Natural killer cell treated with Interleukin-12 subunit alpha and Interleukin-12 subunit beta and Interleukin-15 and Interleukin-18, amount 100 ng/mL, for 72 hours (primary cell): ENCODE measurements around the gene ERICH3. TPM values are rescaled to one million over a fixed set of nuclear protein-coding genes. Genes with fewer than 3 reads are reported as not detected.
"Not testable (repeated sequence)": the region's sequence is repeated elsewhere in the genome, so short reads cannot be mapped to it uniquely, and the experiment has no call there.

ENCODE experiments used
- ATAC-seq, 2 donors: fragments of 150-1000 bp; cut with Tn5 transposase in 1 of 2; sonication (Bioruptor Pico), chemical (Tn5 transposase) in 1 of 2; 2 replicates each; pipeline ENCODE4 v1.10.0; 2021
- DNase-seq: peaks from one replicate; pipeline ENCODE4 v3.0.0; 2022; ENCODE audit warnings: low spot score
- H3K27ac Mint-ChIP-seq, 2 donors: 1 replicate in 1 of 2; 2 replicates in 1 of 2; pipeline ENCODE4 v1.8.0; 2022; ENCODE audit warnings: mixed read lengths in 2 of 2, mild to moderate bottlenecking in 1 of 2, moderate library complexity in 1 of 2
- H3K27me3 Mint-ChIP-seq, 2 donors: 1 replicate in 1 of 2; 2 replicates in 1 of 2; pipeline ENCODE4 v1.8.0; 2022; ENCODE audit warnings: mixed read lengths in 2 of 2
- H3K36me3 Mint-ChIP-seq: one replicate; pipeline ENCODE4 v1.8.0; 2022; ENCODE audit warnings: mixed read lengths
- H3K4me1 Mint-ChIP-seq, 2 donors: 1 replicate in 1 of 2; 2 replicates in 1 of 2; pipeline ENCODE4 v1.8.0; 2022; ENCODE audit warnings: low read depth in 2 of 2, mixed read lengths in 2 of 2, mild to moderate bottlenecking in 1 of 2
- H3K4me3 Mint-ChIP-seq: one replicate; pipeline ENCODE4 v1.8.0; 2022; ENCODE audit warnings: mixed read lengths
- H3K9me3 Mint-ChIP-seq: 2 replicates; pipeline ENCODE4 v1.8.0; 2022; ENCODE audit warnings: mixed read lengths
- total RNA-seq, 2 donors: library from RNA; stranded (reverse); gene quantifications; one replicate each; pipeline ENCODE4 v1.2.3, GENCODE V29; 2022

The ERICH3 gene
- total RNA-seq, 2 donors from 2014 or later = not detected

DNA sequence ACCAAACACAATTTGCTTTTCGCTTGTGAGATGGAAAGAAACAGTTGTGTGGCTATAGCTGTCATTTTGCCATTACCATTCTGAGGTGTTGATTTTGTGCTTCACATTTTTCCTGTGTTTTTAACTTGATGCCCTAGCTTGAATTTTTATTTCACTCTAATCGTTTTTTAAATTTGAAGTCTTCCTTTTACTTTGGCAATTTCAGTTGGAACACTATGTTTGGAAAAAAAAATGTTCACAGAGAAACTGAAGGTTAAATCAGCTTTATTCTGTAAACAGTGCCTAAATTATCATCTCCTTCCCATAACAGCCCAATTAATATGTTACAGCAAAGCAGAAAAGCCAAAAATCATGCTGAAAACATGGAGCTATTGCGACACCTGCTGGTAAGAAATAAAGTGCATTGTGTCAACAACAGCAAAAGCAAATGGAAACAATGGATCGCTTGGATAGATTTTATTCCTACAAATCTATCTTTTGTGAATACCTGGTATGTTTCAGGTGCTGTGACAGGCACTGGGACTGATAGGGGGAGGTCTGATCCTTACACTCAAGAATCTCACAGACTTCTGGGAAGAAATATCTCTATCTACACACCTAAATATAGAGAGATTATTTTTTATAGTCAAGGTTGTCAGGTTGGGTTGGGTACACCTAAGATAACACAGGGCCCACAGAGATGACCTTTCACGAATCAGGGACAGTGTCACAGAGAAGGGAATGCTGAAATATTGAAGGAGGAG is 16.2 kb upstream of the ERICH3 start:
- no peaks in the 10 kb centered on the region for H3K4me1 Mint-ChIP-seq
- no peak overlapping the region for H3K4me3 Mint-ChIP-seq
- no peak overlapping the region for H3K27ac Mint-ChIP-seq
- no peaks in the 10 kb centered on the region for H3K36me3 Mint-ChIP-seq
- H3K9me3 Mint-ChIP-seq = no peaks in the 10 kb centered on the region
- H3K27me3 Mint-ChIP-seq = no peaks in the 10 kb centered on the region
- ATAC-seq (no peak), DNase-seq (no peak)

DNA sequence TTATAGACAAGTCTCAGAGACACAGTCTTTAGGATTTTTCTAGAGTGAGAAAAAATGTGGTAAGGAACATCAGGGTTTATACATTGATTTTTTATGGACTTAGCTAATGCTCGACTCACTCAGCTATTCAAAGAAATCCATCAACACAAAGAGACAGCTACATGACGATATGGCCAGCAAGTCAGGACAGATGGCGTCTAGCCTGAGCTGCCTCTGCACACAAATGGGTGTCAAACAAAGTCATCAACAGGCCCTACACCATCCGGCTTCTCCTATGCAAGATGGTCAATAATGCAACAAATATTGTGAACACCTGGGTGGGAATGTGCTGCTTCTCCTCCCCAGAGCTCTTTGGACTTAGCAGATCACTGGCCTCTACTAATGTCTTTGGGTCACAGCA is 13.3 kb upstream of the ERICH3 start:
- H3K9me3 Mint-ChIP-seq = no peaks in the 10 kb centered on the region
- ATAC-seq (no peak), DNase-seq (no peak)
- no peaks in the 10 kb centered on the region for H3K27me3 Mint-ChIP-seq
- no peaks in the 10 kb centered on the region for H3K36me3 Mint-ChIP-seq
- H3K27ac Mint-ChIP-seq = no peak overlapping the region
- H3K4me3 Mint-ChIP-seq = no peak overlapping the region
- no peaks in the 10 kb centered on the region for H3K4me1 Mint-ChIP-seq

DNA sequence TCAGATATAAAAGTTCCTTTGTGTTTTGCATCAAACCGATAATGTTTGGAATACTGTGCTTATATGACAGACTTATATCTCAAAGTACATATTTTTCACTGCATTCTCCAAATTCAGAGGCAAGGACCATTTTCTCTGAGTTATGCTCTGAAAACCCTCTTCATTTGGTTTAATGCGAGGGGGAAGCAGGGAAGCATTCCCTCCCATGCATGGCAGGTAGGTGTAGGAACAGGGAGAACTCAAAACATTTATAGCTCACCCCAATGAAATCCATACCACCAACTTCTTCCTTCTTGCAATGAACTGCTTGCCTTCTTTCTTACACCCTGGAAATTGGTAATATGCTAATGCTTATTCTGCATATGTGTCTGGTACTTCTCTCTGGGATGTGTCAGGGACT is 10.7 kb upstream of the ERICH3 start:
- ATAC-seq (no peak), DNase-seq (no peak)
- no peaks in the 10 kb centered on the region for H3K4me1 Mint-ChIP-seq
- no peaks in the 10 kb centered on the region for H3K27me3 Mint-ChIP-seq
- H3K36me3 Mint-ChIP-seq = no peaks in the 10 kb centered on the region
- H3K27ac Mint-ChIP-seq = no peak overlapping the region
- H3K4me3 Mint-ChIP-seq = no peak overlapping the region
- H3K9me3 Mint-ChIP-seq = no peaks in the 10 kb centered on the region

DNA sequence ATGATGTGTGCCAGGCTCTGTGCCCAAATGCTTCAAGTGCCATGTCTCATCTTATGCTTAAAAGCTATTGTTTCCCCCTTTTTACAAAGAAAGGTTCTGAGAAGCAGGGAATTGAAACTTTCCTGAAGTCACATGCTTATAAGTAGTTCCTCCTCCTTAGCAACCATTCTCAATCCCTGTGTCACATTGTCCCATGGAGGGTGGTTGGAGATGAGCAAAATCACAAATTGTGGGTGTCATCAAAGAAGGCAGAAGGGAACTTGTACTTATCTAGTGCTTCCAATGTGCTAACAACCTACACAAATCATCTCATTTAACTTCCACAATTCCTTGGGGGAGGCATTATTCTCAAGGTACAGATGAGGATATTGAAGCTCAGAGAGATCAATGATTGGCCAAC is 10.1 kb upstream of the ERICH3 start:
- Mint-ChIP-seq H3K36me3 (no peaks in the 10 kb centered on the region), H3K27me3 (peaks cover 0 to under 1% of the 10 kb centered on the region in 2 donors), H3K9me3 (no peaks in the 10 kb centered on the region), H3K4me1 (no peaks in the 10 kb centered on the region), H3K4me3 (no peak overlapping the region), H3K27ac (no peak overlapping the region)
- no peak for DNase-seq
- no peak for ATAC-seq

DNA sequence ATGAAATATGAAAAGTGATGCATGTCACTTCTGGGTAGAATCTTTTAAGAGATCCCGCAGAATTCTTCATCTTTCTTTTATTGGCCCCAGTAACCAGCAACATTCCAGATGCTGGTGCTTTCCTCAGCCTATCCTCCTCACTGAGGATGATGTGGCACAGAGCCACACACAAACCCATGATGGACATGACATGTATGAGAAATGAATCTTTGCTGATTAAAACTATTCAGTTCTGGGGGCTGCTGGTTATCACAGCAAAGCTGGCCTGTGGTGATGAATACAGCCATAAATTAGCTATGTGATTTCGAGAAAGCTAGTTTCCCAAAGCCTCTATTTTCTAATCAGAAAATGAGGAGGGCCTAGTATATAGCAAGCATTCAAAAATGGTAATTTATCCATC is 8.3 kb upstream of the ERICH3 start:
- DNase-seq = no peak
- Mint-ChIP-seq H3K27ac (no peak overlapping the region), H3K4me3 (no peak overlapping the region), H3K9me3 (peaks cover 3% of the 10 kb centered on the region), H3K27me3 (peaks cover 3 to 7% of the 10 kb centered on the region in 2 donors), H3K36me3 (no peaks in the 10 kb centered on the region), H3K4me1 (no peaks in the 10 kb centered on the region)
- no peak for ATAC-seq

DNA sequence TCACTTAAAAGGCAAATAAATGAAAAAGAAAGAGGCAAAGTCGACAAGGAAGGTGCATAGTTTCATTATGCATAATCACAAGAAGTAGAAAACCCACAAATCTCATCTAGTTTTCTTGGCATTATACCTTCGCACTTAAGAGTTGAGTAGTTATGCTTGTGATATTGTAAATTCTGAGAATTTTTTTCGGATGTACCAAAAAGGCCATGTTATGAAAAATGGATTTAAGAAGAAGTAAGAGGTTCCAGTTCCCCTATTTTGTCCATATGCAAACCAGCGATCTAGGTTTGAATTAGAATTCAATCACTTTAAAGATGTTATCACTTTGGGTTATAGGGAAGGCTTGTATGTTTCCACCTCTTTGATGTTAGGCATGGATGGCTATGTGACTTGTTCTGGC is 7.9 kb upstream of the ERICH3 start:
- peak in 1 of 2 donors; percentile 69 for ATAC-seq
- H3K4me3 Mint-ChIP-seq = no peak overlapping the region
- H3K4me1 Mint-ChIP-seq = no peaks in the 10 kb centered on the region
- H3K36me3 Mint-ChIP-seq = no peaks in the 10 kb centered on the region
- DNase-seq = no peak
- peaks cover 3% of the 10 kb centered on the region for H3K9me3 Mint-ChIP-seq
- H3K27me3 Mint-ChIP-seq = peaks cover 3 to 7% of the 10 kb centered on the region in 2 donors
- no peak overlapping the region for H3K27ac Mint-ChIP-seq

DNA sequence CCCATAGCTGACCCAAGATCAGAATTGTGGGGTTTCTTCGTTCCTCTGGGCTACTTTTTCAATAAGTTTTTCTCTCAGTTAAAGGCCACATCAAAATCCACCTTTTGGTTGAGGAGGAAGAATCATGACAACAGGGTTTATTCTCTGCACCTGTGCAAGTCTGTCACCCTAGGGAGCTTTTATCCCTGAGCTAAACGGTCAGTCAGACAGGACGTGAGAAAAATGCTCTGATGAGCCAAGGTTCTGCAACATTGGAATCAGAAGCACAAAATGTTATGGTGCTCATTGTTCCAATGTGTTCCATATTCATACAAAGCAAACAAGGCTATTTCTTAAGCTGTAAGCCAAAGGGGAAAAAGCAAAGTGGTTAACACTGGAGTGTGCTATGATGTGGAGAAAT is 7.4 kb upstream of the ERICH3 start:
- Mint-ChIP-seq H3K27me3 (peaks cover 3 to 7% of the 10 kb centered on the region in 2 donors), H3K9me3 (peaks cover 3% of the 10 kb centered on the region), H3K27ac (no peak overlapping the region), H3K36me3 (no peaks in the 10 kb centered on the region), H3K4me3 (no peak overlapping the region), H3K4me1 (no peaks in the 10 kb centered on the region)
- ATAC-seq (no peak), DNase-seq (no peak)

DNA sequence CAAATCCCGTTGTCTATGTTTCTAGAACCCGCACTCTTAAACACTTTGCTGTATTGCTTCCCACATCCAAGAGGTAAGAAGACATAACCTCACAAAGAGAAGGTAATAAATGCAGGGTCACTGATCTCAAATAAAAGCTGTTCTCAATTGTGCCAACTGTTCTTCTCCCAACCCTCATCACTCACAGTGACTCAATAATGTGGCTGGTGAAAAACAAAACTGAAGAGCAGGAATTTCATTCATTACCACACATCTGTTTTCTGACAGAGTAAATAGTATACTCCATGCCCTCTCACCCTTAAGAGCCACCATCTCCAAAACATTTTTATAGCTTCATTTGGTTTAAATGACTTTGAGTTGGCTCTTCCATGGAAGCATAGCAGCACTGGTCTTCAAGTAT is 6.2 kb upstream of the ERICH3 start:
- ATAC-seq (no peak), DNase-seq (no peak)
- no peaks in the 10 kb centered on the region for H3K4me1 Mint-ChIP-seq
- H3K27ac Mint-ChIP-seq = no peak overlapping the region
- H3K4me3 Mint-ChIP-seq = no peak overlapping the region
- H3K27me3 Mint-ChIP-seq = peaks cover 3 to 14% of the 10 kb centered on the region in 2 donors
- H3K36me3 Mint-ChIP-seq = no peaks in the 10 kb centered on the region
- H3K9me3 Mint-ChIP-seq = peaks cover 3% of the 10 kb centered on the region

DNA sequence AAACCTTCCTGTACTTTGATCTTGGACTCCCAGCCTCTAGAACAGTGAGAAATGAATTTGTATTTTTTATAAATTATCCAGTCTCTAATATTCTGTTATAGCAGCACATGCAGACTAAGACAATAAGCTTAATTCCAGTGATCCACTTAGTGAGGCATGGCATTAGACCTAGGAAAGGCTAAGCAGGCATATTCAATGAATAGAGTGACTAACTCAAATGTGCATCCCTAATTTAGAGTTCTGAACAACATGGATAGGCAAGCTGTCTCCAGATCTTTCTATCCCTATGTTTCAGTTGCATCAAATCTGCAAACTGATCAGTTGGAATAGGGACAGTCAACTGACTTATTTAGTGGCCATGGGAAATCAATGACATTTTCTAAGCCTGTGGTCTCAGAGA is 4.3 kb upstream of the ERICH3 start:
- ATAC-seq (no peak), DNase-seq (no peak)
- peaks cover 12 to 29% of the 10 kb centered on the region in 2 donors for H3K27me3 Mint-ChIP-seq
- H3K4me1 Mint-ChIP-seq = no peaks in the 10 kb centered on the region
- H3K9me3 Mint-ChIP-seq = peaks cover 3% of the 10 kb centered on the region
- H3K36me3 Mint-ChIP-seq = peaks cover under 1% of the 10 kb centered on the region
- no peak overlapping the region for H3K27ac Mint-ChIP-seq
- no peak overlapping the region for H3K4me3 Mint-ChIP-seq

DNA sequence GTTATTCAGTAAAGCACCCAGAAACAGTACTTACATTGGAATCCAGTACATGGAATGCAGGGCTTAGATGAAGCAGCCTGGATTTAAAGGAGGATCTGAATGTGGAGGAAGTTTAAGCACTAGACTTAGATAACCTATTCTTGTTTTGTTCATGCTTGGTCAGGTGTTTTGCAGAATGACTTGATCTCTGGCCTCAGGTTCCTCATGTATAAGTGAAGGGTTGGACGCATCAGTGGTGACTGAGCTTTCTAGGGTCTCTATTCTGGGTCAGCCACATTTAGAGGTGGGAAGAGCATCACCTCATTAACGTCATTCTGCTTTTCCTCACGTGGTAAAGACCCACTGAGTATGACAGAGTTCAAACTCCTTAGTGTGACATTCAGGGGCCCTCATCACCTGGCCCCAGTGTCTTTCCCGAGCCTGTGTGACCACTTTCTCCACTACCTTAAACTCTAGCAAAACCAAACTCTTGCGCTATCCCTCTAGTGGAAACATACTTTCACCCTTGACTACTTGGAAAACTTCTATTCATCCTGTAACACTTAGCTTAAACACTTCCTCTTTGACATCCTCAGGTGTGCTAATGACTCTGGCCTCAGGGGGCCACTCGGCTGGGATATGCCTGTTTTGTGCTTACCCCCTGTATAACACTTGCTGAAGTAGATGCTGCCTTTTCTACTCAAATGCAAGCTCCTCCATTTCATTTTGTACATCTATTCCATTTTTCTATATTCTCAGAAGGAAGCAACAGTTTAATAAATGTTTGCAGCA is 871 bp upstream of the ERICH3 start:
- Mint-ChIP-seq H3K27ac (no peak overlapping the region), H3K27me3 (peaks cover 15 to 48% of the 10 kb centered on the region in 2 donors), H3K4me3 (no peak overlapping the region), H3K9me3 (peaks cover 3% of the 10 kb centered on the region), H3K36me3 (peaks cover 12% of the 10 kb centered on the region), H3K4me1 (no peaks in the 10 kb centered on the region)
- DNase-seq (no peak), ATAC-seq (no peak)

DNA sequence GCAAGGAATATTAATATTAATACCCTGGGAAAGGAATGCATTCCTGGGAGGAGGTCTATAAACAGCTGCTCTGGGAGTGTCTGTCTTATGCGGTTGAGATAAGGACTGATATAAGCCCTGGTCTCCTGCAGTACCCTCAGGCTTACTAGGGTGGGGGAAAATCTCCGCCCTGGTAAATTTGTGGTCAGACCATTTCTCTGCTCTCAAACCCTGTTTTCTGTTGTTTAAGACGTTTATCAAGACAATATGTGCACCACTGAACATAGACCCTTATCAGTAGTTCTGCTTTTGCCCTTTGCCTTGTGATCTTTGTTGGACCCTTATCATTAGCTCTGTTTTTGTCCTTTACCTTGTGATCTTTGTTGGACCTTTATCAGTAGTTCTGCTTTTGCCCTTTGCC is 2.7 kb downstream of the ERICH3 start:
- H3K9me3 Mint-ChIP-seq, H3K4me1 Mint-ChIP-seq: not testable (repeated sequence)

DNA sequence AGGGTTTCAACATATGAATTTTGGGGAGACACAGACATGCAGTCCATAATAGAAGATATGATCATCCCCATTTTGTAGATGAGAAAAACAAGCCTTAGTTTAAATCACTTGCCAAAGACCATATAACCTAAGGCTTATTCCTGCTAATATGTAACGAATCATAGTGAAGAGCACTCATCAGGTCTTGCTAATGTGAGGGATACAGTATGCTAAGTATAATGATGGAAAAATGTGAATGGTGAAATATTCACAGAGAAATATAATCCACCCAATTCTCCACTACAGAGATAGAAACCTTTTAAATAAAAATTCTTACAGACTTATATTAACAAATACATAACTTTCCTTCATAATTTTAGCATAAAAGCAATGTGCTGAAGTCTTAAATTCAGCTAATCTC is 18.9 kb downstream of the ERICH3 start:
- Mint-ChIP-seq H3K27ac (no peak overlapping the region), H3K4me3 (no peak overlapping the region), H3K4me1 (peaks cover 0 to 3% of the 10 kb centered on the region in 2 donors), H3K27me3 (peaks cover 2 to 12% of the 10 kb centered on the region in 2 donors), H3K9me3 (peaks cover 9% of the 10 kb centered on the region), H3K36me3 (no peaks in the 10 kb centered on the region)
- no peak for ATAC-seq
- DNase-seq = no peak

More for the DNA sequence above, 2.7 kb downstream of the ERICH3 start:
- ATAC-seq, DNase-seq, H3K27ac Mint-ChIP-seq, H3K4me3 Mint-ChIP-seq: not testable (repeated sequence)
- Mint-ChIP-seq H3K27me3 (peaks cover 12 to 48% of the 10 kb centered on the region in 2 donors), H3K36me3 (peaks cover 12% of the 10 kb centered on the region)

DNA sequence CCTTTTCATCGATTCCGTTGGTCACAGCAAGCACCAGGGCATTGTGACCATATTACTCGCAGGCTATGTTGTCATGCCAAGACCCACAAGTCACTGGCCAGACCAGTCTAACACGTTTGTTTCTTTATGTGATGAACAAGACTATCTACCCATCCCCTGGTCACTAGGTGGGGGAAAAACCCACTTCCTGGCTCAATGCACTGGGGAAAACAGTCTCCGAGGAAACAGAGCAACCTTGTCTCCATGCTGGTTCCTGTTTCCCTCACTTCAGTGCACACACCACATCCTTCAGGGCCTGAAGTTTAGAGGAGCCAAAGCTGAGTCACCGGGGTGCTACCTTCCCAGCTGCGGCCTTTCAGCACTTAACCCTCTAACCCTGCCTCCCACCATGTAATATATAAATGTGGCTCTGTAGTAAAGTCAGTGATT is 20.9 kb downstream of the ERICH3 start:
- DNase-seq (no peak), ATAC-seq (peak in 1 of 2 donors; percentile 52)
- Mint-ChIP-seq H3K36me3 (no peaks in the 10 kb centered on the region), H3K4me3 (no peak overlapping the region), H3K27me3 (peaks cover 0 to 12% of the 10 kb centered on the region in 2 donors), H3K9me3 (peaks cover 3% of the 10 kb centered on the region), H3K4me1 (peaks cover 0 to 3% of the 10 kb centered on the region in 2 donors), H3K27ac (no peak overlapping the region)

DNA sequence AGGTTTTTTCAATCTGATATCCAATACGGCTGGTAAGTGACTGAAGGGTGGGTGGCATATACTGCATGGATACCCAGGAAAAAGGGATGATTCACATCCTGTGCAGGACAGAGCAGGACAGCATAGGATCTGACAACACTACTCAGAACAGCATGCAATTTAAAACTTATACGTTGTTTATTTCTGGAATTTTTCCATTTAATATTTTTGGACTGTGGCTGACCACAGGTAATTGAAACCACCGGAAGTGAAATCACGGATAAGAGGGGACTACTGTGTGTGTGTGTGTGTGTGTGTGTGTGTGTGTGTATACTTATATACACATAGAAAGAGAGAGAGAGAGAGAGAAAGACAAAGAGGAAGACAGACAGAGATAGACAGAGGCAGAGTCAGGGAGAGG is 23.0 kb downstream of the ERICH3 start:
- ATAC-seq (no peak), DNase-seq (no peak)
- Mint-ChIP-seq H3K27me3 (no peaks in the 10 kb centered on the region), H3K4me3 (no peak overlapping the region), H3K27ac (no peak overlapping the region), H3K36me3 (no peaks in the 10 kb centered on the region), H3K4me1 (peaks cover 0 to 3% of the 10 kb centered on the region in 2 donors), H3K9me3 (peaks cover 3% of the 10 kb centered on the region)
